T-helper 9 cell (primary cell): ENCODE data around the gene FOS.
A peak's percentile ranks its signal among the peaks of the same experiment; 100 is the strongest.

Source experiments
- DNase-seq: peaks from one replicate; pipeline ENCODE4 v3.0.0-alpha.2; 2020

FOS gene

GRCh38 chr14:75252254-75252837 lies 26.3 kb upstream of the FOS start:
- no peak for DNase-seq

- DNase-seq, result no peak
These were observed 24.2 kb upstream of the FOS start for GRCh38 chr14:75254381-75254822.

- DNase-seq, result no peak
These were observed 23.6 kb upstream of the FOS start for GRCh38 chr14:75254901-75255584.

- DNase-seq, result no peak
These were observed 20.4 kb upstream of the FOS start for GRCh38 chr14:75258079-75258802.

GRCh38 chr14:75258803-75259509 lies 19.7 kb upstream of the FOS start:
- DNase-seq, result peak; percentile 100

- DNase-seq, result no peak
These were observed 19.1 kb upstream of the FOS start for GRCh38 chr14:75259510-75259855.

- no peak for DNase-seq
These were observed 18.4 kb upstream of the FOS start for GRCh38 chr14:75260025-75260763.

GRCh38 chr14:75261820-75262219 lies 16.8 kb upstream of the FOS start:
- no peak for DNase-seq

- DNase-seq, result no peak
These were observed 16.0 kb upstream of the FOS start for GRCh38 chr14:75262641-75263040.

- no peak for DNase-seq
These were observed 14.6 kb upstream of the FOS start for GRCh38 chr14:75264036-75264435.

- no peak for DNase-seq
These were observed 11.4 kb upstream of the FOS start for GRCh38 chr14:75267141-75267721.

- DNase-seq, result no peak
These were observed 9.7 kb upstream of the FOS start for GRCh38 chr14:75268633-75269550.

- no peak for DNase-seq
These were observed 7.1 kb upstream of the FOS start for GRCh38 chr14:75271514-75271913.

- no peak for DNase-seq
These were observed 5.2 kb upstream of the FOS start for GRCh38 chr14:75273272-75274049.

GRCh38 chr14:75274050-75274898 lies 4.4 kb upstream of the FOS start:
- DNase-seq, result no peak

GRCh38 chr14:75274899-75275569 lies 3.6 kb upstream of the FOS start:
- peak; percentile 64 for DNase-seq

GRCh38 chr14:75275598-75275997 lies 3.0 kb upstream of the FOS start:
- no peak for DNase-seq

GRCh38 chr14:75277008-75277814 lies 1.4 kb upstream of the FOS start:
- DNase-seq, result peak; percentile 68
